Ammon's horn (tissue), 1 donor: ENCODE measurements around the gene TMPRSS12.
"Not testable (repeated sequence)": the region's sequence is repeated elsewhere in the genome, so short reads cannot be mapped to it uniquely, and the experiment has no call there.

Experiments used
- DNase-seq: peaks from one replicate; pipeline ENCODE4 v3.0.0-alpha.2; 2016; ENCODE audit warnings: low spot score

TMPRSS12 gene

DNA sequence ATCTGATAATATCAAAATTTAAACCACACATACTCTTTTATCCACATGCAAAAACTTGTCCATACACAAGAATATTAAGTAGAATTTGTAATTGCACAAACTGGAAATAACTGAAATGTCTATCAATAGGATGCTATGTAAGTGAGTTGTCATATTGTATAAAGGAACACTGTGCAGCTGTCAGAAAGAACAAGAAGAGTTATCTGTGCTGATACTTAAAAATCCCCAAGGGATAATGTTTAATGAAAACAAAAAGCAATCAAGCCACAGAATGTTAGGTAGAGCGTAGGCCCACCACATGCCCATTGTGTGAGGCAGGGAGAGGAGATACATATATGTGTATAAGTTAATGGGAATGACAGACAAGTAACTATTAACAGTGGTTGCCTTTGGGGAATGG lies 83.7 kb downstream of the TMPRSS12 start:
- DNase-seq: peak; percentile 12

DNA sequence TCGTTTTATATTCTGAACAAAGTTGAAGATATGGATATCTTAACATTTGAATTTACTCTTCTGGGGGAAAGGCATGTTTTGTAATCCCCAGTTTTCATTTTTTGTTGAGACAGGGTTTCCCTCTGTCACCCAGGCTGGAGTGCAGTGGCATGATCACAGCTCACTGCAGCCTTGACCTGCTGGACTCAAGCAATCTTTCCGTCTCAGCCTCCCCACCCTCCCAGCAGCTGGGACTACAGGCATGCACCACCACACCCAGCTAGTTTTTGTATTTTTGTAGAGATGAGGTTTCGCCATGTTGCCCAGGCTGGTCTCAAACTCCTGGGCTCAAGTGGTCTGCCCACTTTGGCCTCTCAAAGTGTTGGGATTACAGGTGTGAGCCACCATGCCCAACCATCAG lies 84.2 kb downstream of the TMPRSS12 start:
- DNase-seq: peak; percentile 29

DNA sequence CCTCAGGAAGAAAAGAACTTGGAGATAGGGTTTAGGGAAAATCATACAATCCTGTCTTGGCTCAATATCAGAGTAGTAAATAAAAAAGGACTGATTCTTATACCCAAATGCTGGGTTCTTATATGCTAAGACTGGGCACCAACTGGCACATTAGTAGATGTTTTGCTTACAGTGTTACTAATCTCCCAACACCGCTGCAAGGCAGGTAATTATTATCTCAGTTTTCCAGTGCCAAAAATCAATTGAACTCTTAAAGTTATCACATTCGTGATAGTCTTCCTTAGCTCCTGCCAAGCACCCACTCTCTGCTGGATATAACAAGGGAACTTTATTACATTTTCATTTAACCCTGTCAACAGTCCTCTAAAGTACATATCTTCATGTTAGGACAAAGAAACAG lies 84.6 kb downstream of the TMPRSS12 start:
- no peak for DNase-seq

DNA sequence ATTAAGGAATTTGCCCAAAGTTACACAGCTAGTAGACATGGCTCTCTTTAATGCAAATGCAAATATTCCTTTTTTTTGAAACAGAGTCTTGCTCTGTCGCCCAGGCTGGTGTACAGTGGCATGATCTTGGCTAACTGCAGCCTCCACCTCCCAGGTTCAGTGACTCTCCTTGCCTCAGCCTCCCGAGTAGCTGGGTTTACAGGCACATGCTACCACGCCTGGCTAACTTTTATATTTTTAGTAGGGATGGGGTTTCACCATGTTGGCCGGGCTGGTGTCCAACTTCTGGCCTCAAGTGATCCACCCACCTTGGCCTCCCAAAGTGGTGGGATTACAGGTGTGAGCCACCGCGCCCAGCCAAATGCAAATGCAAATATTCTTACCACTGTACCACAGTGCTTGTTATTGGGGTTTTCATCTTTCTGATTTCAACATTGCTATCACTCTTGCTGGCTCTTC lies 85.1 kb downstream of the TMPRSS12 start:
- no peak for DNase-seq

DNA sequence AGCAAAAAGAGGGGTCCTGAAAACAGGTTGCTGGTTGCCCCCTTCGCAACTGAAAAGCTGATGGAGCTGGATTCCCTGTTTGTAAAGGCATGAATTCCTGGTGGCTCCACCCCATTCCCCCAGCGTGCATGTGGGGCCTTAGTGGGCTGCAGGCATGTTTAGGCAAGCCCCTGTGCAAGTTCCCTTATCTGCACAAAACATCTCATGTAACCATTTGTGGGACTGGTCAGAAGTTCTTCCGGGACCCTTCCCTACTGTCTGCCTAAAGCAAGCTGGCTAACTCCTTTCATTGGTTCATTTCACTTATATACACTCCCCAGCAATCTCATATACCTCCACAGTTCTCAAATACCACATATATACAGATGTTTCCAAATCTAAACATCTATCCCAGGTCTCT lies 85.7 kb downstream of the TMPRSS12 start:
- DNase-seq: peak; percentile 32

DNA sequence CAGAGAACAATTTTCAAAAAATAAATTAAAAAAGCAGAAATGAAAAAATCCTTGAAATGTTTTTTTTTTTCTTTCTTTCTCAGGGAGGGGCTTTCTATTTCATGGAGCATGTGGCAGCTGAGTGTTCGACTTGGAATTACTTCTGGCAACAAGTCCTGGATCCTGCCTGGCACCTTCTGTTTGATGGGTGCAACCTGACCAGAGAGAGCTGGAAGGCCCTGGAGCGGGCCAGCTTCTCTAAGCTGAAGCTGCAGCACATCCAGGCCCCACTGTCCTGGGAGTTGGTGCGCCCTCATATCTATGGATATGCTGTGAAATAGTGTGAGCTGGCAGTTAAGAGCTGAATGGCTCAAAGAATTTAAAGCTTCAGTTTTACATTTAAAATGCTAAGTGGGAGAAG lies 87.1 kb downstream of the TMPRSS12 start:
- no peak for DNase-seq

DNA sequence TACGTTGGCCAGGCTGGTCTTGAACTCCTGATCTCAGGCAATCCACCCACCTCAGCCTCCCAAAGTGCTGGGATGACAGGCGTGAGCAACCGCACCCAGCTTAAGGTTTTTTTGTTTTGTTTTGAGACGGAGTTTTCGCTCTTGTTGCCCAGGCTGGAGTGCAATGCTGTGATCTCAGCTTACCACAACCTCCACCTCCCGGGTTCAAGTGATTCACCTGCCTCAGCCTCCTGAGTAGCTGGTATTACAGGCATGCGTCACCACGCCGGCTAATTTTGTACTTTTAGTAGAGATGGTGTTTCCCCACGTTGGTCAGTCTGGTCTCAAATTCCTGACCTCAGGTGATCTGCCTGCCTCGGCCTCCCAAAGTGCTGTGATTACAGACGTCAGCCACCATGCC lies 87.8 kb downstream of the TMPRSS12 start:
- DNase-seq: not testable (repeated sequence)

DNA sequence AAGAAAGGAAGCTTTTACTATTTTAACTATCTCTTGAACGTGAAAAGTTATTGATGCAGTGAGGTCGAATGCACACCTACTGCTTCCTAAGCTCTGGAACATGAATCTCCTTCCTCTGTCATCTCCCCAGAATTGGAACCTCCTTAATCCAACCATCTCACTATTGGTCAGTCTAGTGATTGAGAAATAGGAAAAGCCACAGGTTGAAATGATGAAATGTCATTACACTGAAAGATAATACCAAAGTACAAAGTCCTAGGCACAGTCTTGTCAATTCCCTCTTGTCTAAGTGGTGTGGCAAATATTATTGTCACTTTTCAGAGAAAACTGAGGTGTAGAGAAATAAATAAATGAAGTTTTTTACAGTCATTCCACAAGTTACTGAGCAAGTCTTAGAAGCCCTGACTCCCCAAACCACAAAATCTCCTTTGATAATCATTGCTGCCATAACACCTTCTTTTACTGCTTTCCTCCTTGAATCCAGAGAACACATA lies 90.1 kb downstream of the TMPRSS12 start:
- no peak for DNase-seq

DNA sequence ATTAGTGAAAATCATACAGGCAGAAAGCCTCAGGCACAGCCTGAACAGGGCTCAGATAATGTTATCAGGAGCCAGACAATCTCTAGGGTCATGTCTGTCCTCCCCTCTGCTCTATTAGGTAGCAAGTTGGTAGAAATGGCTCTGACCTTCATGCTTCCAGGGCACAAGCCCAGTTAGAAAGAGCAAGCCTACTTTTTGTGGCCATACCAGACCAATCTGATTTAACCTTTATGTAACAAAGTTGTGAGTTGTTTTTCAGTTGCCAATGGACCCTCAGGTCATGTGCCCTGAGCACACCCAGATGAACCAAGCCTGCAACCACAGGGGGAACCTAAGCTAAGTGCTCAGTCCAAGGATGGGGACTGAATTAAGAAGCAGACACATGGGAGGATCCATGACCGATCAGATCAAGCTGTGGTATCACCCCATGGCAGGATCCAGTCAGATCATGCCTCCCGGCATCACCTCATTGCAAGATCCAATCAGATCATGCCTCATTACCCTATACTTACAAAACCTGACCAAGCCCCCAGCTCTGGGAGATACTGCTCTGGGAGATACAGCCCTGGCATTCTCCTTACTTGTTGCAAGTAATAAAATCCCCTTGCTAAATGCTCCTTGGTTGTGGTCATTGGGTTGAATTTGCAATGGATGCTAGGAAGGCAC lies 90.9 kb downstream of the TMPRSS12 start:
- no peak for DNase-seq

DNA sequence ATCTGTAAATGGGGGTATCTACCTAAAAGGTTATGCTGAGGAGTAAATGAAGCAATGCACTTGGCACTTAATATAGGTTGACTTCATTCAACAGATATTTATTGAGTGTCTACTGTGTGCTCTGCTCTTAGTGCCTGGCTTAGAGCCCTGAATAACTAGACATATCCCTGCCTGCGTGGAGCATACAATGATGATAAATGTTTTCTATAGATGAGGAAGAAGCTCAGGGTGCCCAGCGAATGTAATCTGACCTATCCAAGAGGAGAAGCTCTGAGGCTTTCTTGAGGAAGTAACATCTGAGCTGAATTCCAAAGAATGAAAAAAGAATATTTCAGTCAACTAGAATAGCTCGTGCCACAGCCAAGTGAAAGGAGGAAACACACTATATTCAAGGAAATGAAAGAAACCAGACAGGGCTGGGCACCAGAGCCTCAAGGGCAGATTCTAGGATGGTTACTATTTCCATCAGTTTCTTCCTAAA lies 91.7 kb downstream of the TMPRSS12 start:
- DNase-seq: peak; percentile 37

DNA sequence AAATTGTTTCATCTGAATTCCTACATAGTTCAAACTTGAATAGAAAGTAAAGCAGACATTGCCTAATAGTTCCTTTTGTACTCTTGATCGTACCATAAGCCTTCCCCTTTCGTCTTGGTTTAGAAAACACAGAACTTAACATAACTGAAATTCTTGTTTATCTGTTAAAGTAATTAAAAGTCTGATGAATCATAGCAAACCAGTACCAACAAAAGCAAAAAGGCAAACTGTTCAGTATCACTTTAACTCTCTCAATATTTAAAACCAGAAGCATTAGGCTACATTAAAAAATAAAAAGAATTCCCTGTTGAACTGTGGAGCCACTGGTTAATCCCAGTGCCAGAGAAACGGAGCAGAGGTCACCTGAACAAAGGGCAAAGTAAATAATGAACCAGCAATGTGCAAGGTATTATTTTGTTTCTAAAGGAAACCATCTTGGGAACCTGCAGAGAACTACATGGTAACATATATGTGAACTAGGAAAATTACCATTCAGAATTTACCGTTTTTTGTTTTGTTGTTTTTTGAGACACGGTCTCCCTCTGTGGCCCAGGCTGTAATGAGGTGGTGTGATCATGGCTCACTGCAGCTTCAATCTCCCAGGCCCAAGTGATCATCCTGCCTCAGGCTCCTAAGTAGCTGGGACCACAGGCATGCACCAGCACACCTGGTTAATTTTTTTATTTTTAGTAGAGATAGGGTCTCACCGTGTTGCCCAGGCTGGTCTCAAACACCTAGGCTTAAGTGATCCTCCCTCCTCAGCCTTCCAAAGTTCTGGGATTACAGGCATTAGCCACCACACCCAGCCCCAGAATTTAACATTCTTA lies 92.5 kb downstream of the TMPRSS12 start:
- no peak for DNase-seq

DNA sequence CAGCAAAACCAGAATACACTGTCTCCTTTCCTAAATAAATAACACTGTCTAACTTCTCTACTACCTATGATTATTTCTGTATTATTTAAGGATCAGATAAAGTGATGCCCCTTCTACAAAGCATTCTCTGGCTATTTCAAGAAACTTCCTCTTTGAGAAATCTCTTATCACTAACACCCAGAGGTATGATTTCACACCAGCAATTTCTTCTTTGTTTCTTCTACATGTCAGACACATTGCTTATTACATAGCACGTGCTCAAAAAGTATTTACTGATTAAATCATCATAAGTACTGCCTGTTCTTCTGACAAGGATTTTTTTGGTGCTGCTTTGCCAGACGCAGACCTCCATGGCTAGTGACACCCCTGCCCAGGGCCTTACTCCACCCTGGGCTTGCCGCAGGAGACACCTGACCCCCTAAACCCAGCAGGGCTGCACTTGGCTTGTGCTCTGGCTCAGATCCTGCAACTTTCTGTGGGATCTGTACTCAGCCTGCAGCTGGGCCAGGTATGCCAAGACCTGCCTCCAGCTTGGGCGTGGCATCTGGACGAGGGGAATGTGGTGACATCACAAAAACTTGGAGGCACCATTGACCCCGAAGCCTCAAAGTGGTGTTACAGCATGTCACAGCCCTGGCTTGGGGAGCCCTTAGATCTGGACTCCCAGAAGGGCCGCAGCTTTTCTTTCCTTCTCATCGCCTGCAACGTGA lies 94.2 kb downstream of the TMPRSS12 start:
- DNase-seq: no peak
